ENCODE data around the gene TIAM1.

- TF ChIP-seq CTCF (IDR thresholded peaks at IDR 0.05) (no peak), POLR2A (IDR thresholded peaks at IDR 0.05) (no peak)
Observed at GRCh38 chr21:31225713-31226112, 118.3 kb downstream of the TIAM1 start.
